Smooth muscle cell of the brain vasculature (primary cell): Measurements from ENCODE around the gene FAT1.

ENCODE experiments used
- DNase-seq: peaks from one replicate; pipeline ENCODE4 v3.0.0-alpha.2; 2012; ENCODE audit warnings: low read depth, low spot score

The FAT1 gene

GRCh38 chr4:186621959-186622553 is 101.6 kb downstream of the FAT1 start:
- DNase-seq, result peak; percentile 36

- no peak for DNase-seq
Measured at GRCh38 chr4:186619088-186619487, 104.6 kb downstream of the FAT1 start.

GRCh38 chr4:186617921-186618320 is 105.7 kb downstream of the FAT1 start:
- DNase-seq, result no peak

GRCh38 chr4:186607490-186607889 is 116.2 kb downstream of the FAT1 start:
- no peak for DNase-seq

- no peak for DNase-seq
Measured at GRCh38 chr4:186606591-186606992, 117.1 kb downstream of the FAT1 start.

GRCh38 chr4:186605261-186605865 is 118.3 kb downstream of the FAT1 start:
- no peak for DNase-seq

- no peak for DNase-seq
Measured at GRCh38 chr4:186604124-186604807, 119.4 kb downstream of the FAT1 start.

GRCh38 chr4:186602978-186603377 is 120.7 kb downstream of the FAT1 start:
- DNase-seq, result no peak

GRCh38 chr4:186599483-186599882 is 124.2 kb downstream of the FAT1 start:
- DNase-seq, result no peak

- no peak for DNase-seq
Measured at GRCh38 chr4:186598686-186599085, 125.0 kb downstream of the FAT1 start.

GRCh38 chr4:186596850-186597390 is 126.7 kb downstream of the FAT1 start:
- no peak for DNase-seq

GRCh38 chr4:186596346-186596745 is 127.3 kb downstream of the FAT1 start:
- DNase-seq, result no peak

- no peak for DNase-seq
Measured at GRCh38 chr4:186593587-186593973, 130.1 kb downstream of the FAT1 start.

- no peak for DNase-seq
Measured at GRCh38 chr4:186592966-186593586, 130.6 kb downstream of the FAT1 start.

GRCh38 chr4:186592445-186592844 is 131.2 kb downstream of the FAT1 start:
- DNase-seq, result no peak

GRCh38 chr4:186591651-186592050 is 132.0 kb downstream of the FAT1 start:
- DNase-seq, result no peak

GRCh38 chr4:186588503-186588902 is 135.2 kb downstream of the FAT1 start:
- no peak for DNase-seq

- peak; percentile 45 for DNase-seq
Measured at GRCh38 chr4:186587416-186588018, 136.1 kb downstream of the FAT1 start.

GRCh38 chr4:186586205-186586604 is 137.5 kb downstream of the FAT1 start:
- no peak for DNase-seq

GRCh38 chr4:186584912-186585311 is 138.7 kb downstream of the FAT1 start:
- DNase-seq, result no peak

- no peak for DNase-seq
Measured at GRCh38 chr4:186581421-186581820, 142.2 kb downstream of the FAT1 start.

GRCh38 chr4:186580669-186581068 is 143.0 kb downstream of the FAT1 start:
- no peak for DNase-seq
